Left lobe of liver (tissue), 2 donors: ENCODE data around the gene TUBB4A. TPM values are rescaled to one million over a fixed set of nuclear protein-coding genes. Genes with fewer than 3 reads are reported as not detected.

ENCODE experiments used
- ATAC-seq: fragments of 200-7000 bp; cut with Tn5 transposase; one replicate; pipeline ENCODE4 v1.9.1; 2020; ENCODE audit warnings: mild to moderate bottlenecking, moderate library complexity
- DNase-seq: peaks from one replicate; pipeline ENCODE4 v3.0.0-alpha.2; 2020; ENCODE audit warnings: low spot score
- total RNA-seq: library from RNA; stranded (reverse); gene quantifications from one replicate; pipeline ENCODE4 v1.2.1, GENCODE V29; 2021
- donor health status: DM: no; HTN: no; CAD: no; lungs with moderate emphysema.
- donor health status: DM: no; HTN: yes; CAD: no.

TUBB4A gene
- total RNA-seq, 1 donor from 2014 or later = 0.70 TPM

DNA sequence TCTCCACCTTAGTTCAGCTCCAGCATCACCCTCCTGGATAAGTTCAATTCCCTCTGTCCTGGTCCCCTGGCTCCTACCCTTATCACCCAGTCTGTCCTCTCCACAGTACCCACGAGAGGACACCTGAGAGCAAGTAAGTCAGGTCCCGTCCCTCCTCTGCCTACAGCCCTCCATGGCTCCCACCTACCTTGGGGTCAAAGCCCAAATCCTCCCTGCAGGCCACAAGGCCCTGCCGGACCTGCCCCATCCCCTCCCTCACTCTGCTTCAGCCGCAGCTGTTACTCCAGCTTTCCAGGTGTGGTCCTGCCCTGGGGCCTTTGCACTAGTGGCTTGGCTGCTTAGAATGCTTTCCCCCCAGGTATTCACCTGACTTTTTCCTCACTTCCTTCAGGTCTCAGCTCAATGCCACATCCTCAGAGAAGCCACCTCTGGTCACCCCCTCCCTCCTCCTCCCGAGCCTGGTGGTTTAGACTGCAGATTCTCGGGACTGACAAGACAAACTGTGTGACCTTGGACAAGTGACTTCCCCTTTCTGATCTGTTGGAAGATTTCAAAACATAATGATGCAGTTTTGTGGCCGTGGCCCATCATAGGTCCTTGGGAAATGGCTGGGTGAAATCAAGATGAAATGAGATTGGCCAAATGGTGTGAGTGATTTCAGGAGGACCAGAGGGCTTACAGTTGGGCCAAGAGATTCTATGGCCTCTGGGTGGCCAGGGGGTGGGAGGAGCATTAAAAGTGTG, 3.6 kb downstream of the TUBB4A start:
- ATAC-seq (no peak), DNase-seq (no peak)

DNA sequence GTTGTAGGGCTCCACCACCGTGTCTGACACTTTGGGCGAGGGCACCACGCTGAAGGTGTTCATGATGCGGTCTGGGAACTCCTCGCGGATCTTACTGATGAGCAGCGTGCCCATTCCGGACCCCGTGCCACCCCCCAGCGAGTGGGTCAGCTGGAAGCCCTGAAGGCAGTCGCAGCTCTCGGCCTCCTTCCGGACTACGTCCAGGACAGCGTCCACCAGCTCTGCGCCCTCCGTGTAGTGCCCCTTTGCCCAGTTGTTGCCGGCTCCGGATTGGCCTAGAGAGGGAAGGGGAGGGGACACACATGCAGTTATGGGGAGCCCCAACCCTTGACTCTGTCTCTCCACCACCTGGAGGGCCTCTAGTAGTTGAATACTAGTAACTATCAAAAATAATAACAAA, 6.2 kb downstream of the TUBB4A start:
- ATAC-seq (no peak), DNase-seq (no peak)

- no peak for DNase-seq
- no peak for ATAC-seq
Measured at GRCh38 chr19:6494438-6495036, 7.6 kb downstream of the TUBB4A start.

DNA sequence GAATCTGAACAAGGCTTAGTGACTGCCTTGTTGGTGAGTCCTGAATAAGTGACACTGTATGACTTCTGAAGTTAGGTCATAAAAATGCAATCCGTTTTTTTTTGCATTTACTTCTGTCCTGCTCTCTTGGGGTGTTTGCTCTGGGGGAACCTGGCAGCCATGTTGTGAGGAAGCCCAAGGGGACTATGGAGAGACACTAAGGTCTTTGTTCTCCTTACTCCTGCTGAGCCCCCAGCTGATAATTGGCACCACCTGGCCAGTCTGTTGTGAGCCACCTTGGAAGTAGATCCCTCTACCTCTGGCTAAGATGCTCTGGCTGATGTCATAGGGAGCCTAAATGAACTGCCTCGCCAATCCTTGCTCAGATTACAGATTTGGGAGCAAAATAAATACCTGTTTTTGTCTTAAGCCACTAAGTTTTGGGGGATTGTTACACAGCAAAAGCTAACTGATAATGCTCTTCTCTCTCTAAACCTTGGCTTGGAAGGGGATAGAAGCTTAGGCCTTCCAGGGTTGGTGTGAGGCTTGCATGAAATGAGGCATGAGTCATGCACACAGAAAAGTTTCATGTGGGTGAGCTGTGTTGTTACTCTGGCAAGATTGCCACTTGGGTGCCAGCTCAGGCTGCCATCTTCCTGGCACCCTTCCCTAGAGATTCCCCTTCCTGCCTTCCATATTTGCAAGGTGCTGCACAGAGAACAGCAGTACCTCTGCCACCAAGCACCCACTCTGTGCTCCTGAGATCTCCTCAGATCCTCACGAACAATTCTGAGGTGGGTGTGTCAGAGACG, 10.1 kb downstream of the TUBB4A start:
- ATAC-seq = no peak
- DNase-seq = no peak

GRCh38 chr19:6490134-6490533, 12.0 kb downstream of the TUBB4A start:
- ATAC-seq = no peak

DNA sequence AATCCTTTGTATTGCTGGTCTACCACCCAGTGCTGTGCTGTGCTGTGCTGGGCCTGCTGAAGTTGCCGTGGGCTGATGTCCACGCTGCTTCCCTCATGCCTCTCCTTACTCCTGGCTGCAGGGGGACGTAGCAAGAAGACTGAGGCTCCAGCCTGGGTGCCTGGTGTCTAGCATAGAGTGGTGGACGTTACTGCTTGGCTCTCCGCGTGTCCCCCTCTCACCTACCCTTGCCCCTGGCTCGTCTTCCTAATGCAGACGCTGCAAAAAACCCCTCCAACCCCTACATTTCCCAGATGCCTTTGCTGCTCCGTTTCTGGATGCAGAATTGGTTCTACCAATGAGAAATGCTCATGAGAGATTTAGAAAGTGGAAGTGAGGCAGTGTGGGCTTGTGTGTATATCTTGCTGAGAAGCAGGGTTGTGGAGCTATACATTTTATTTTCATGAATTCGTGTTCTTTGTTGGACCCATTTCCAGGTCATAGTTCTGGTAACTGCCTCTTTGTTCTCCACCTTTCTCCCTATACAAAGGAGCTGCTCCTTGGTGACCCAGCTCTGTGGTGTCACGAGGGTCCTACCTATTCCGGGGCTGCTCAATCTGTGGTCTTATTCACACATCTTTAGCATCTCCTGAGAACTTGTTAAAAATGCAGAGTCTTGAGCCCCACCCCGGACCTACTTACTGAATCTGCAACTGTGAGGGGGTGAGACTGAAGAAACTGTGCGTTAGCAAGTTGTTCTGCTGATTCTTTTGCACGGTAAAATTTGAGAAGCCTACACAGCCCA, 12.6 kb downstream of the TUBB4A start:
- DNase-seq (no peak), ATAC-seq (no peak)

More at GRCh38 chr19:6490134-6490533, 12.0 kb downstream of the TUBB4A start:
- DNase-seq = no peak

DNA sequence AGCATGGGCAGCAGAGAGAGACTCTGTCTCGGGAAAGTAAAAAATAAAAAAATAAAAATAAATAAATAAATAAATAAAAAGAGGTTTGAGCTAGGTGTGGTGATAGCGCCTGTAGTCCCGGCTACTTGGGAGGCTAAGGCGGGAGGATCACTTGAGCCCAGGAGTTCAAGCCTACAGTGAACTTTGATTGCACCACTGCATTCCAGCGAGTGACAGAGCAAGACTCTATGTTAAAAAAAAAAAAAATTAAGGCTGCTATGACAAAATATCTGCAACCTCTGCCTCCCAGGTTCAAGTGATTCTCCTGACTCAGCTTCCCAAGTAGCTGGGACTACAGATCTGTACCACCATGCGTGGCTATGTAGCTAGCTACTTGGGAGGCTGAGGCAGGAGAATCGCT, 17.3 kb downstream of the TUBB4A start:
- ATAC-seq (no peak), DNase-seq (no peak)

DNA sequence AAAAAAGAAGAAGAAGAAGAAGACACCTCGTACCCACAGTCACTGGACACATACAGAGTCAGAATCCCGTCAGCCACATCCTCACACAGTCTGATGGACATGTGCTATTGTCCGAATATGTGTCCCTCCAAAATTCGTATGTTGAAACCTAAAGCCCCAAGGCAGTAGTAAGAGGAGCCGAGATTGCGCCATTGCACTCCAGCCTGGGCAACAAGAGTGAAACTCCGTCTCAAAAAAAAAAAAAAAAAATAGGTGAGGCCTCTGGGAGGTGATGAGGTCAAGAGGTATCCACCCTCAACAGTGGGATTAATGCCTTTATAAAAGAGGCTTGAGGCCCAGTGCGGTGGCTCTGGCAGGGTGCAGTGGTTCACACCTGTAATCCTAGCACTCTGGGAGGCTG, 17.9 kb downstream of the TUBB4A start:
- DNase-seq = no peak
- ATAC-seq = no peak

GRCh38 chr19:6483235-6483634, 18.9 kb downstream of the TUBB4A start:
- ATAC-seq (no peak), DNase-seq (no peak)

- no peak for DNase-seq
- no peak for ATAC-seq
Measured at GRCh38 chr19:6482343-6482686, 19.8 kb downstream of the TUBB4A start.

DNA sequence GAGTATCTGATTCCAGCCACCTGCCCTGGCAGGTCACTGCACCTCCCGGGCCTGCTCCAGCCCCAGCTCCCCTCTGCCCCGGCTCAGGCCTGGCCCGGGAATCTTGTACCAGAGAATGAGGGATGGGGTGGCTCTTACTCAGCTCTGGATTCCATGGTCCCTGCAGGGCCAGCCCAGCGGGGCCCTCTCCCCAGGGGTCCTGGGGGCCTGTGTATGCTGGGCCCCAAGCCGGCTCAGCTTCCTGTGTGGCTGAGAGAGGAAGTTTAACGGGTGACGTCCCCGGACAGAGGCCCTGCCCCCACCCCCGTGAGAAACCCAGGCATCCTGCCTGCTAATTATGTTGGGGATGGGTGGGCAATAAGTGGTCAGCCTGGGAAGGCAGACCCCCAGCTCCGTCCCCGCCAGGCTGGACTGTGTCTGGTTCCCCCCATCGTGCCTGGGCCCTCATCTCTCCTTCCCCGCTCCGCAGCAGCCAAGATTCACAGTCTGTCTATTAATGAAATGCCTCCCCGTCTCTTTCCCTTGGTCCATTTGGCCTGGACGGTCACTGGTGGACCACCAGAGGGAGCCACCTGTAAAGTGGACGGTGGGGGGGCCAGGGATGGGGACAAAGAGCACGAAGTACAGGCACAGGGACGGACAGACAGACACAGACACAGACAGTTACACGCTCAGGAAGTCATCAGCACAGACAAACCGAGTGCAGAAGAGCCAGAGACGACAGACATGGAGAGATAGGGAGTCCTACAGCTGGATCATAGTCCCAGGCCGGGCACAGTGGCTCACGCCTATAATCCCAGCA, 20.4 kb downstream of the TUBB4A start, which contains the start of gene DENND1C:
Gene DENND1C (minus strand): TSS at position 247 of the 802 bp plus-strand sequence. CDS start 92 bp downstream, at position 155.
- ATAC-seq (peak; percentile 60), DNase-seq (no peak)

- DNase-seq (no peak), ATAC-seq (no peak)
Measured at GRCh38 chr19:6480848-6481415, 21.2 kb downstream of the TUBB4A start.

DNA sequence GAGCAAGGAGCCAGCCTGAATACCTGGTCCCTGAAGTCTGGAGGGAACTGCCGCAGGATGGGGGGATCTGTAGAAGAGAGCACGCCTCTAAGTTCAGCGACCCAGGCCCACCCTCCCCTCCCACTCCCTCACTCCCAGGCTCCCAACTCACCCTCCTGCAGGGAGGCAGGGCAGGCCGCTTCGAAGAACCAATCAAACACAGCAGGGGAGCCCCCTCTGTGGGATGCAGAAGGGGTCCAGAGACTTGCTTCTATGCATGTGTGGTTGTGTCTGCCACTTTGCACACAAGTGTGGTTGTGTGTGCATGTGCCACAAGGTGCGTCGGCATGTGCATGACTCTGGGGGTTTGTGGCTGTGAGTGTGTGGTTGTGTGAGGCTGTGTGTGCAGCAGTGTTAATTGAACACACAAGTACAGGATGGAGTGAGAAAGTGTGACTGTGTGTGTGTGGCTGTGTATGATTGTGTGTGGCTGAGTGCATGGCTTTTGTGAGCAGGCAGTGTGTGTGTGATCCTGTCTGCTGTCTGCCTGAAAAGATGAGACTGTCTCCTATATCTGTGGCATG, 22.2 kb downstream of the TUBB4A start:
- DNase-seq (no peak), ATAC-seq (no peak)

- no peak for DNase-seq
Measured at GRCh38 chr19:6478815-6479214, 23.3 kb downstream of the TUBB4A start.

GRCh38 chr19:6476896-6477431, 25.1 kb downstream of the TUBB4A start:
- DNase-seq (no peak), ATAC-seq (no peak)

More at GRCh38 chr19:6478815-6479214, 23.3 kb downstream of the TUBB4A start:
- ATAC-seq = no peak

DNA sequence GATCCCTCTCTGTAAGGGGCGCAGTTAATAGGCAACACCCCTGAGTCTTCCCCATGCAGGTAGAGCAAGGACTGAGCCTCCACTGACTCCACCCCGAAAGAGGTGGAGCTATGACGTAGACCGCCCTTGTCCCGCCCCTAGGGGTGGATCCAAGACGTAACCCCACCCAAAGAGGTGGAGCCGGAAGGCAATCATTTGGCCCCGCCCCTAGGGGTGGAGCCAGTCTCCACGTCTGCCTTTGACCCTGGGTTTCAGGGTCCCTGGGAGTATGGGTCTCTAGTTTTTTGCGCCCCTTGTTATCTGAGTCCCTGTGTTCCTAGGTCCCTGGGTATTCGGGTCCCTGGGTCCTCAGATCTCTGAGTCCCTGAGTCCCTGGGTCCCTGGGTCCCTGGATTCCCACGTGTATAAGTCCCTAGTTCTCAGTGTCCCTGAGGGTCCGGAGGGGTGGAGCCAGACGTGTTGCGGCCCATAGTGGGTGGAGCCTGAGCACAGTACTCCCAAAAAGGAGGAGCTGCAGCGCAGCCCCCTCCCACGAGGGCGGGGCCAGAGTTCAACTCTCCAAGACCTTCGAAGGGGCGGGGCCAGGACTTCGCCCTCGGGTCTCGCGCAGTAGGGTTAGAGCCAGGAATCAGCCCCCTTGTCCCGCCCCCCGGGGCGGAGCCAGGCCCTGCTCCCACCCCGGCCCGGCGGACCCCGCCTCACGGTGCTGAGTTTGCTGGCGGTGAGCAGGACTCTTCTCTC, 25.8 kb downstream of the TUBB4A start:
- ATAC-seq (peak; percentile 91), DNase-seq (peak; percentile 90)

GRCh38 chr19:6475321-6476108, 26.6 kb downstream of the TUBB4A start:
- no peak for DNase-seq
- no peak for ATAC-seq

DNA sequence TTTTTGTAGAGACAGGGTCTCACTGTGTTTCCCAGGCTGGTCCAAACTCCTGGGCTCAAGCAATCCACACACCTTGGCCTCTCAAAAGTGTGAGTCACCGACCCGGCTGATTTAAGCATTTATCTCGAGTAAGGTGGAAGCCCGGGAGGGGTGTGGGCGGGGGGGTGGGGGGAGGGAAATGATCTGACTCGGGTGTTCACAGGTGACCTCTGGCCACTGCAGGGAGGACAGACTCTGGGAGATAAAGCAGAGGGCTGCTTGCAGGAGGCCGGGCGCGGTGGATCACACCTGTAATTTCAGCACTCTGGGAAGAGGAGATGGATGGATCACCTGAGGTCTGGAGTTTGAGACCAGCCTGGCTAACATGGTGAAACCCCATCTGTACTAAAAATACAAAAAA, 28.5 kb downstream of the TUBB4A start:
- no peak for DNase-seq
- ATAC-seq = no peak
